PC-3 (cell line): ENCODE data around the gene DLG5. TPM values are rescaled to one million over a fixed set of nuclear protein-coding genes. Genes with fewer than 3 reads are reported as not detected.

Experiments
- ATAC-seq: fragments of 200-7000 bp; cut with Tn5 transposase; 2 replicates; pipeline ENCODE4 v1.9.1; 2020; ENCODE audit warnings: mild to moderate bottlenecking, moderate library complexity
- BruUV-seq: library from RNA; stranded (reverse); fragments of 400-500 nt; replicated peaks from 2 replicates; lab custom pipeline; 2021; lab: Mats Ljungman, UMichigan
- CTCF ChIA-PET: fragments of 300-600 bp; sonication (Branson Sonifier 250); formaldehyde crosslinking; loops from one replicate; lab custom pipeline; 2022; ENCODE audit warnings: antibody characterized with exemption; lab: Charles Lee
- POLR2A ChIA-PET: fragments of 300-600 bp; sonication (Branson Sonifier 250); formaldehyde crosslinking; loops from one replicate; lab custom pipeline; 2022; ENCODE audit warnings: antibody characterized with exemption; ENCODE audit not compliant: unreplicated experiment; lab: Charles Lee
- DNase-seq: peaks from one replicate; pipeline ENCODE4 v3.0.0-alpha.2; 2015
- H2AFZ ChIP-seq: fragments of 300-600 bp; sonication (generic); 2 replicates; pipeline ENCODE4 v1.6.0; 2016; ENCODE audit warnings: antibody characterized with exemption, low read length
- H3F3A ChIP-seq: fragments of 300-600 bp; sonication (generic); one replicate; pipeline ENCODE4 v1.6.0; 2017; ENCODE audit warnings: antibody characterized with exemption, low read length, control low read depth, mild to moderate bottlenecking; ENCODE audit not compliant: unreplicated experiment
- H3K27ac ChIP-seq: fragments of 300-600 bp; sonication (generic); 2 replicates; pipeline ENCODE4 v1.5.1; 2016; ENCODE audit warnings: mild to moderate bottlenecking, low read length
- H3K27me3 ChIP-seq: fragments of 300-600 bp; sonication (generic); 2 replicates; pipeline ENCODE4 v1.6.1; 2016; ENCODE audit warnings: low read length, mixed read lengths
- H3K36me3 ChIP-seq: fragments of 300-600 bp; sonication (generic); 2 replicates; pipeline ENCODE4 v1.6.1; 2016; ENCODE audit warnings: low read depth, mixed run types, low read length, mixed read lengths
- H3K4me1 ChIP-seq: fragments of 300-600 bp; sonication (generic); 2 replicates; pipeline ENCODE4 v1.5.1; 2016; ENCODE audit warnings: low read length; ENCODE audit not compliant: insufficient read depth
- H3K4me2 ChIP-seq: fragments of 300-600 bp; sonication (generic); 2 replicates; pipeline ENCODE4 v1.6.0; 2016; ENCODE audit warnings: low read length
- H3K4me3 ChIP-seq: fragments of 300-600 bp; sonication (generic); 2 replicates; pipeline ENCODE4 v1.5.1; 2016; ENCODE audit warnings: mild to moderate bottlenecking, low read length, mixed read lengths
- H3K79me2 ChIP-seq: fragments of 300-600 bp; sonication (generic); 2 replicates; pipeline ENCODE4 v1.6.1; 2017; ENCODE audit warnings: low read length, mixed read lengths
- H3K9ac ChIP-seq: fragments of 300-600 bp; sonication (generic); 2 replicates; pipeline ENCODE4 v1.6.0; 2016; ENCODE audit warnings: mild to moderate bottlenecking, low read length
- H3K9me2 ChIP-seq: fragments of 300-600 bp; sonication (generic); replicated peaks from 2 replicates; pipeline ENCODE4 v1.6.1; 2016; ENCODE audit warnings: mixed run types, low read length, mixed read lengths
- H3K9me3 ChIP-seq: fragments of 300-600 bp; sonication (generic); 2 replicates; pipeline ENCODE4 v1.6.1; 2016; ENCODE audit warnings: low read length, mixed read lengths
- H4K20me1 ChIP-seq: fragments of 300-600 bp; sonication (generic); 2 replicates; pipeline ENCODE4 v1.6.1; 2016; ENCODE audit warnings: low read length, mixed read lengths
- CTCF ChIP-seq: fragments of 300-600 bp; sonication (generic); conservative IDR thresholded peaks from 2 replicates; pipeline ENCODE4 v1.5.1; 2017; ENCODE audit warnings: antibody characterized with exemption, low read depth, mild to moderate bottlenecking, low read length
- EZH2 ChIP-seq: fragments of 300-600 bp; sonication (generic); IDR thresholded peaks from one replicate; pipeline ENCODE4 v1.6.1; 2017; ENCODE audit warnings: antibody characterized with exemption, mild to moderate bottlenecking, low read length; ENCODE audit not compliant: unreplicated experiment
- EZH2phosphoT487 ChIP-seq: fragments of 300-600 bp; sonication (generic); IDR thresholded peaks from 2 replicates; pipeline ENCODE4 v1.6.1; 2018; ENCODE audit warnings: mild to moderate bottlenecking, antibody characterized with exemption, low read length, borderline replicate concordance
- intact Hi-C: fragments of 100-400 bp; cut with micrococcal nuclease; formaldehyde crosslinking; loops from 2 replicates; pipeline ENCODE4 v1.9.0; 2023
- total RNA-seq: library from RNA; depleted of rRNA; stranded (reverse); fragments of >200 nt; gene quantifications from 2 replicates; pipeline ENCODE4 v1.2.3, GENCODE V29; 2014

Gene DLG5
- total RNA-seq, 1 experiment from 2014 or later: 118 TPM

GRCh38 chr10:77922566-77923179 is 3.9 kb downstream of the DLG5 start:
- intact Hi-C loops: loop anchor here (10.0 kb wide), 1 partner anchor 758 kb away; no protein-coding TSS in a partner anchor
- no peak overlapping the region for H3K9ac ChIP-seq
- no peaks in the 10 kb centered on the region for H3K27me3 ChIP-seq
- H3K27ac ChIP-seq: peak overlapping the region; percentile 7
- peaks cover 53% of the 10 kb centered on the region for H4K20me1 ChIP-seq
- H2AFZ ChIP-seq: no peak overlapping the region
- peaks cover 7% of the 10 kb centered on the region for H3F3A ChIP-seq
- peaks cover 6% of the 10 kb centered on the region; the same call in 1 of the 2 replicates for H3K36me3 ChIP-seq
- H3K4me3 ChIP-seq: no peak overlapping the region
- peaks cover 85% of the 10 kb centered on the region for H3K79me2 ChIP-seq
- H3K9me2 ChIP-seq: no peaks in the 10 kb centered on the region
- H3K4me1 ChIP-seq: peaks cover 64% of the 10 kb centered on the region
- no peak for ATAC-seq
- ChIA-PET CTCF (interaction anchor here (0.8 kb wide), 1 partner anchor 388 kb away, joined by 3 read pairs; no protein-coding TSS in a partner anchor), POLR2A (no interaction called here)
- TF ChIP-seq EZH2: no peak
- no peak for TF ChIP-seq CTCF
- no peak for TF ChIP-seq EZH2phosphoT487
- no peaks in the 10 kb centered on the region for H3K9me3 ChIP-seq
- BruUV-seq: no TSS peak
- H3K4me2 ChIP-seq: peak overlapping the region; percentile 35
- DNase-seq: peak; percentile 87

DNA sequence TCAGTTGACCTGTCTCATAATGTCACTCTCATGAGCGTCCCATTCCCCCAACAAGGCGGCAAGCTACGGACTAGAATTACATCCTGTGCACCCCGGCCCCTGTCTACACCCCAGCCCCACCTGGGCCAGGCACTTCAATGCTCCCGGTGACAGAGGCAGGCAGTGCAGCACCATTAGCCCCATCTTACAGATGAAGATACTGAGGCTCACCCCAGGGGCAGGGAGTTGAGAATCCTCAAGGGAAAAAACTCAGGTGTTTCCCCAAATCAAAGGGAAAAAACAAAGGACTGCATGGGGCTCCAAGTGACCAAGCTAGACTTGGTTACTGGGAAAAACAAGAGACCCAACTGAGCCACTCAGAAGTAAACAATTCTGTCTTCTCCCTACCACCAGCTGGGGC is 4.5 kb downstream of the DLG5 start:
- CTCF ChIA-PET: interaction anchor here (0.8 kb wide), 1 partner anchor 388 kb away, joined by 3 read pairs; no protein-coding TSS in a partner anchor
- H2AFZ ChIP-seq: no peak overlapping the region
- H3K79me2 ChIP-seq: peaks cover 91% of the 10 kb centered on the region
- intact Hi-C loops: loop anchor here (10.0 kb wide), 1 partner anchor 757 kb away; no protein-coding TSS in a partner anchor
- peak overlapping the region; percentile 7 for H3K27ac ChIP-seq
- POLR2A ChIA-PET: no interaction called here
- H3K9me2 ChIP-seq: no peaks in the 10 kb centered on the region
- BruUV-seq: no TSS peak
- H3K4me3 ChIP-seq: no peak overlapping the region
- ATAC-seq (no peak), DNase-seq (no peak)
- H3K9me3 ChIP-seq: no peaks in the 10 kb centered on the region
- H3F3A ChIP-seq: peaks cover 7% of the 10 kb centered on the region
- peaks cover 53% of the 10 kb centered on the region for H4K20me1 ChIP-seq
- H3K36me3 ChIP-seq: peaks cover 6% of the 10 kb centered on the region; the same call in 1 of the 2 replicates
- H3K4me2 ChIP-seq: peak overlapping the region; percentile 35
- no peak overlapping the region for H3K9ac ChIP-seq
- no peak for TF ChIP-seq EZH2
- TF ChIP-seq CTCF: no peak
- no peak for TF ChIP-seq EZH2phosphoT487
- H3K4me1 ChIP-seq: peaks cover 61% of the 10 kb centered on the region
- H3K27me3 ChIP-seq: no peaks in the 10 kb centered on the region

GRCh38 chr10:77921395-77921794 is 5.2 kb downstream of the DLG5 start:
- Histone ChIP-seq H3K9ac (no peak overlapping the region), H3K4me1 (peaks cover 60% of the 10 kb centered on the region), H3K4me2 (no peak overlapping the region), H3F3A (peaks cover 7% of the 10 kb centered on the region), H3K36me3 (peaks cover 6% of the 10 kb centered on the region; the same call in 1 of the 2 replicates), H3K27ac (no peak overlapping the region), H4K20me1 (peaks cover 53% of the 10 kb centered on the region), H3K9me3 (no peaks in the 10 kb centered on the region), H3K27me3 (no peaks in the 10 kb centered on the region), H2AFZ (no peak overlapping the region), H3K4me3 (no peak overlapping the region), H3K9me2 (no peaks in the 10 kb centered on the region), H3K79me2 (peaks cover 97% of the 10 kb centered on the region)
- BruUV-seq: no TSS peak
- ChIA-PET CTCF (no interaction called here), POLR2A (interaction anchor here (0.6 kb wide), 1 partner anchor 16 kb away, joined by 8 read pairs; no protein-coding TSS in a partner anchor)
- ATAC-seq (no peak), DNase-seq (no peak)
- intact Hi-C loops: loop anchor here (10.0 kb wide), 1 partner anchor 757 kb away; no protein-coding TSS in a partner anchor
- TF ChIP-seq EZH2phosphoT487 (no peak), CTCF (no peak), EZH2 (no peak)
